WTC11 (cell line): ENCODE measurements around the gene STIM2. TPM values are rescaled to one million over a fixed set of nuclear protein-coding genes. Genes with fewer than 3 reads are reported as not detected.

Experiments
- ATAC-seq: fragments of 200-7000 bp; cut with Tn5 transposase; 2 replicates; pipeline ENCODE4 v1.10.0; 2021; ENCODE audit warnings: mild to moderate bottlenecking, moderate library complexity
- CTCF ChIA-PET: fragments of 300-600 bp; sonication (Branson Sonifier 250); formaldehyde crosslinking; loops from one replicate; lab custom pipeline; 2021; ENCODE audit warnings: antibody characterized with exemption; lab: Charles Lee
- POLR2A ChIA-PET: fragments of 350-600 bp; sonication (Branson Sonifier 250); formaldehyde crosslinking; loops from one replicate; lab custom pipeline; 2021; ENCODE audit warnings: antibody characterized with exemption; lab: Charles Lee
- DNase-seq: peaks from one replicate; pipeline ENCODE4 v3.0.0; 2021; ENCODE audit warnings: low spot score
- H3K27ac Mint-ChIP-seq: 2 replicates; pipeline ENCODE4 v1.8.0; 2021; ENCODE audit warnings: mixed read lengths
- H3K27me3 Mint-ChIP-seq: 2 replicates; pipeline ENCODE4 v1.8.0; 2021; ENCODE audit warnings: low read depth, mild to moderate bottlenecking, moderate library complexity, mixed read lengths
- H3K36me3 Mint-ChIP-seq: 2 replicates; pipeline ENCODE4 v1.8.0; 2021; ENCODE audit warnings: mixed read lengths
- H3K4me1 Mint-ChIP-seq: 2 replicates; pipeline ENCODE4 v1.8.0; 2022; ENCODE audit warnings: mixed read lengths
- H3K4me3 Mint-ChIP-seq: 2 replicates; pipeline ENCODE4 v1.8.0; 2021; ENCODE audit warnings: mild to moderate bottlenecking, moderate library complexity, mixed read lengths
- H3K9me3 Mint-ChIP-seq: 2 replicates; pipeline ENCODE4 v1.8.0; 2021; ENCODE audit warnings: mixed read lengths
- ATF3 ChIP-seq: sonication (generic); formaldehyde crosslinking; conservative IDR thresholded peaks from 2 replicates; pipeline ENCODE4 v1.8.1; 2022; ENCODE audit warnings: mild to moderate bottlenecking, missing genetic modification reagents
- FOXP1 ChIP-seq: sonication (generic); formaldehyde crosslinking; IDR thresholded peaks from 2 replicates; pipeline ENCODE4 v1.8.0; 2022; ENCODE audit warnings: missing genetic modification reagents, mild to moderate bottlenecking, moderate library complexity, borderline replicate concordance
- GRHL2 ChIP-seq: fragments of 250-450 bp; sonication (Bioruptor Pico); IDR thresholded peaks from 2 replicates; pipeline ENCODE4 v1.8.0; 2022; ENCODE audit warnings: mild to moderate bottlenecking, moderate library complexity; ENCODE audit not compliant: insufficient replicate concordance, severe bottlenecking
- IRF2 ChIP-seq: sonication (generic); formaldehyde crosslinking; IDR thresholded peaks from 2 replicates; pipeline ENCODE4 v1.8.0; 2022; ENCODE audit warnings: low read depth, missing genetic modification reagents, borderline replicate concordance
- MXD4 ChIP-seq: fragments of 250-450 bp; sonication (Bioruptor Pico); IDR thresholded peaks from 2 replicates; pipeline ENCODE4 v1.8.0; 2021; ENCODE audit warnings: mild to moderate bottlenecking, moderate library complexity, borderline replicate concordance
- NR1H2 ChIP-seq: sonication (generic); formaldehyde crosslinking; IDR thresholded peaks from 2 replicates; pipeline ENCODE4 v1.9.0; 2021; ENCODE audit warnings: mild to moderate bottlenecking, moderate library complexity, missing genetic modification reagents
- PRDM15 ChIP-seq: sonication (generic); formaldehyde crosslinking; IDR thresholded peaks from 2 replicates; pipeline ENCODE4 v1.8.0; 2022; ENCODE audit warnings: missing genetic modification reagents
- RORB ChIP-seq: fragments of 250-450 bp; sonication (Bioruptor Pico); IDR thresholded peaks from 2 replicates; pipeline ENCODE4 v1.9.0; 2021; ENCODE audit warnings: mild to moderate bottlenecking
- SMAD3 ChIP-seq: sonication (generic); formaldehyde crosslinking; IDR thresholded peaks from 2 replicates; pipeline ENCODE4 v1.8.0; 2022; ENCODE audit warnings: missing genetic modification reagents, mild to moderate bottlenecking, borderline replicate concordance
- TEAD1 ChIP-seq: sonication (generic); formaldehyde crosslinking; IDR thresholded peaks from 2 replicates; pipeline ENCODE4 v1.8.0; 2022; ENCODE audit warnings: mild to moderate bottlenecking, missing genetic modification reagents
- ZNF232 ChIP-seq: sonication (generic); formaldehyde crosslinking; IDR thresholded peaks from 2 replicates; pipeline ENCODE4 v1.8.0; 2022; ENCODE audit warnings: mild to moderate bottlenecking, missing genetic modification reagents
- ZNF396 ChIP-seq: fragments of 250-450 bp; sonication (Bioruptor Pico); IDR thresholded peaks from 2 replicates; pipeline ENCODE4 v1.8.0; 2021; ENCODE audit warnings: mild to moderate bottlenecking, moderate library complexity, borderline replicate concordance
- ZNF416 ChIP-seq: fragments of 250-450 bp; sonication (Bioruptor Pico); IDR thresholded peaks from 2 replicates; pipeline ENCODE4 v1.9.0; 2021; ENCODE audit warnings: mild to moderate bottlenecking, inconsistent platforms
- ZNF423 ChIP-seq: fragments of 250-450 bp; sonication (Bioruptor Pico); IDR thresholded peaks from 2 replicates; pipeline ENCODE4 v2.1.2; 2022; ENCODE audit warnings: mild to moderate bottlenecking, moderate library complexity
- ZNF512 ChIP-seq: sonication (generic); formaldehyde crosslinking; IDR thresholded peaks from 2 replicates; pipeline ENCODE4 v1.8.1; 2022; ENCODE audit warnings: missing genetic modification reagents, borderline replicate concordance
- total RNA-seq: library from RNA; stranded (reverse); gene quantifications from 3 replicates; pipeline ENCODE4 v1.2.3, GENCODE V29; 2021
- TF ChIP-seq, protein P1 (sequence below): fragments of 200-600 bp; IDR thresholded peaks from 2 replicates; pipeline ENCODE4 v1.8.0; 2022; ENCODE audit warnings: antibody characterized with exemption
- TF ChIP-seq, protein P2 (sequence below): sonication (generic); formaldehyde crosslinking; IDR thresholded peaks from 2 replicates; pipeline ENCODE4 v1.8.0; 2023; ENCODE audit warnings: missing genetic modification reagents

Gene STIM2
- total RNA-seq, 1 experiment from 2014 or later = 22.4 TPM

DNA sequence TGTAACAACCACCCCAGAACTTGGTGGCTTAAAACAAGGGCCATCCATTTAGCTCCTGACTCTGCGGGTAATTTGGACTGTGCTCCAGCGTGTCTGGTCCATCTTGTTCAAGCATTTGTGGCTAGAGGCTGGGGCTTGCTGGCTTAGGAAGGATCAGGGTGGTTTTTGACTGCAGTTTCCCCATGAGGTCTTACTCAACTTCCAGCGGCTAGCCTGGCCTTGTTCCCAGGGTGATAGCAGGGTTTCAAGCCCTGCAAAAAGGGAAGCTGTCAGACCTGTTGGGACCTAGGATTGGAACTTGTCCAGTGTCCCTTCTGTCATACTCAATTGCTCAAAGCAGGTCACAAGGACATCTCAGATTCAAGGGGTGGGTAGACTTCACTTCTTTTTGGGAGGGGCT lies 205.9 kb downstream of the STIM2 start:
- CTCF ChIA-PET = no interaction called here
- DNase-seq = no peak

More for the DNA sequence above, 205.9 kb downstream of the STIM2 start:
- Mint-ChIP-seq H3K4me1 (peaks cover 16% of the 10 kb centered on the region), H3K36me3 (peaks cover 3% of the 10 kb centered on the region), H3K27ac (no peak overlapping the region), H3K9me3 (peaks cover 4% of the 10 kb centered on the region), H3K4me3 (no peak overlapping the region), H3K27me3 (no peaks in the 10 kb centered on the region; the same call in 1 of the 2 replicates)
- POLR2A ChIA-PET = no interaction called here
- no peak for ATAC-seq
- TF ChIP-seq ATF3 (CRISPR knock-in tag) = no peak
- no peak for TF ChIP-seq TEAD1
- no peak for TF ChIP-seq MXD4
- TF ChIP-seq ZNF416 = no peak
- TF ChIP-seq PRDM15 (CRISPR knock-in tag) = no peak
- no peak for TF ChIP-seq ZNF512
- TF ChIP-seq ZNF232 (CRISPR knock-in tag) = no peak
- no peak for TF ChIP-seq GRHL2 (CRISPR knock-in tag)
- TF ChIP-seq RORB (CRISPR knock-in tag) = no peak
- TF ChIP-seq, protein P1, sequence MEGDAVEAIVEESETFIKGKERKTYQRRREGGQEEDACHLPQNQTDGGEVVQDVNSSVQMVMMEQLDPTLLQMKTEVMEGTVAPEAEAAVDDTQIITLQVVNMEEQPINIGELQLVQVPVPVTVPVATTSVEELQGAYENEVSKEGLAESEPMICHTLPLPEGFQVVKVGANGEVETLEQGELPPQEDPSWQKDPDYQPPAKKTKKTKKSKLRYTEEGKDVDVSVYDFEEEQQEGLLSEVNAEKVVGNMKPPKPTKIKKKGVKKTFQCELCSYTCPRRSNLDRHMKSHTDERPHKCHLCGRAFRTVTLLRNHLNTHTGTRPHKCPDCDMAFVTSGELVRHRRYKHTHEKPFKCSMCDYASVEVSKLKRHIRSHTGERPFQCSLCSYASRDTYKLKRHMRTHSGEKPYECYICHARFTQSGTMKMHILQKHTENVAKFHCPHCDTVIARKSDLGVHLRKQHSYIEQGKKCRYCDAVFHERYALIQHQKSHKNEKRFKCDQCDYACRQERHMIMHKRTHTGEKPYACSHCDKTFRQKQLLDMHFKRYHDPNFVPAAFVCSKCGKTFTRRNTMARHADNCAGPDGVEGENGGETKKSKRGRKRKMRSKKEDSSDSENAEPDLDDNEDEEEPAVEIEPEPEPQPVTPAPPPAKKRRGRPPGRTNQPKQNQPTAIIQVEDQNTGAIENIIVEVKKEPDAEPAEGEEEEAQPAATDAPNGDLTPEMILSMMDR = no peak
- no peak for TF ChIP-seq ZNF396 (CRISPR knock-in tag)
- no peak for TF ChIP-seq FOXP1 (CRISPR knock-in tag)
- TF ChIP-seq, protein P2, sequence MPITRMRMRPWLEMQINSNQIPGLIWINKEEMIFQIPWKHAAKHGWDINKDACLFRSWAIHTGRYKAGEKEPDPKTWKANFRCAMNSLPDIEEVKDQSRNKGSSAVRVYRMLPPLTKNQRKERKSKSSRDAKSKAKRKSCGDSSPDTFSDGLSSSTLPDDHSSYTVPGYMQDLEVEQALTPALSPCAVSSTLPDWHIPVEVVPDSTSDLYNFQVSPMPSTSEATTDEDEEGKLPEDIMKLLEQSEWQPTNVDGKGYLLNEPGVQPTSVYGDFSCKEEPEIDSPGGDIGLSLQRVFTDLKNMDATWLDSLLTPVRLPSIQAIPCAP (CRISPR knock-in tag) = no peak
- TF ChIP-seq ZNF423 (CRISPR knock-in tag) = no peak
- TF ChIP-seq SMAD3 (CRISPR knock-in tag) = no peak
- no peak for TF ChIP-seq NR1H2 (CRISPR knock-in tag)
- TF ChIP-seq IRF2 (CRISPR knock-in tag) = no peak
